Liver (tissue), 9 donors: ENCODE measurements around the gene ARID3C. TPM values are rescaled to one million over a fixed set of nuclear protein-coding genes. Genes with fewer than 3 reads are reported as not detected.

Experiments
- DNase-seq: peaks from one replicate; pipeline ENCODE4 v3.0.0-alpha.2; 2017; ENCODE audit warnings: low spot score
- H3K27ac ChIP-seq, 2 donors: one replicate each; pipeline ENCODE4 v1.7.0; 2013; ENCODE audit warnings: inconsistent platforms in 2 of 2, low read length in 2 of 2, control low read depth in 1 of 2, low read depth in 1 of 2, mild to moderate bottlenecking in 1 of 2
- H3K27me3 ChIP-seq, 4 donors: one replicate each; pipeline versions ENCODE4 v1.6.1 to v1.7.0; 2013; ENCODE audit warnings: low read length in 3 of 4, inconsistent platforms in 1 of 4, mild to moderate bottlenecking in 1 of 4, moderate library complexity in 1 of 4; ENCODE audit not compliant: control insufficient read depth in 4 of 4, insufficient read depth in 4 of 4
- H3K36me3 ChIP-seq, 4 donors: one replicate each; pipeline versions ENCODE4 v1.6.1 to v1.7.0; 2013; ENCODE audit warnings: low read length in 3 of 4, mild to moderate bottlenecking in 3 of 4, low read depth in 1 of 4, moderate library complexity in 1 of 4; ENCODE audit not compliant: control insufficient read depth in 4 of 4, insufficient read depth in 3 of 4
- H3K4me1 ChIP-seq, 4 donors: one replicate each; pipeline versions ENCODE4 v1.6.1 to v1.7.0; 2013; ENCODE audit warnings: low read length in 3 of 4, mild to moderate bottlenecking in 3 of 4, moderate library complexity in 1 of 4; ENCODE audit not compliant: control insufficient read depth in 4 of 4, insufficient read depth in 4 of 4
- H3K4me3 ChIP-seq, 3 donors: one replicate each; pipeline versions ENCODE4 v1.6.1 to v1.7.0; 2013; ENCODE audit warnings: low read length in 3 of 3, control low read depth in 1 of 3, low read depth in 1 of 3, mild to moderate bottlenecking in 1 of 3
- H3K9ac ChIP-seq, 2 donors: one replicate each; pipeline ENCODE4 v1.7.0; 2013; ENCODE audit warnings: low read length in 2 of 2, mild to moderate bottlenecking in 2 of 2, moderate library complexity in 2 of 2, control low read depth in 1 of 2, low read depth in 1 of 2
- H3K9me3 ChIP-seq, 4 donors: one replicate each; pipeline versions ENCODE4 v1.6.1 to v1.7.0; 2013; ENCODE audit warnings: low read length in 3 of 4; ENCODE audit not compliant: control insufficient read depth in 4 of 4
- CTCF ChIP-seq: fragments of 150-350 bp; IDR thresholded peaks from 2 replicates; pipeline ENCODE4 v1.5.1; 2017; ENCODE audit warnings: improper control_type of control experiment, low read depth, low read length; ENCODE audit not compliant: missing input control
- EGR1 ChIP-seq, 2 donors: IDR thresholded peaks; 2 replicates each; pipeline ENCODE4 v1.6.1; 2016 to 2018; ENCODE audit warnings: antibody characterized with exemption in 2 of 2, low read depth in 2 of 2
- FOXA1 ChIP-seq: IDR thresholded peaks from 2 replicates; pipeline ENCODE4 v1.6.1; 2016; ENCODE audit warnings: antibody characterized with exemption
- FOXA2 ChIP-seq: IDR thresholded peaks from 2 replicates; pipeline ENCODE4 v1.6.1; 2016; ENCODE audit warnings: antibody characterized with exemption
- GABPA ChIP-seq, 2 donors: IDR thresholded peaks in 1 of 2; conservative IDR thresholded peaks in 1 of 2; 2 replicates each; pipeline ENCODE4 v1.6.1; 2016; ENCODE audit warnings: antibody characterized with exemption in 2 of 2, mild to moderate bottlenecking in 1 of 2, moderate library complexity in 1 of 2
- HNF4A ChIP-seq, 2 donors: conservative IDR thresholded peaks; 2 replicates each; pipeline ENCODE4 v1.6.1; 2016; ENCODE audit warnings: antibody characterized with exemption in 2 of 2, mild to moderate bottlenecking in 2 of 2
- HNF4G ChIP-seq: IDR thresholded peaks from 2 replicates; pipeline ENCODE4 v1.6.1; 2016; ENCODE audit warnings: antibody characterized with exemption
- JUND ChIP-seq, 2 donors: IDR thresholded peaks; 2 replicates each; pipeline ENCODE4 v1.6.1; 2016; ENCODE audit warnings: antibody characterized with exemption in 2 of 2
- NR2F2 ChIP-seq: IDR thresholded peaks from 2 replicates; pipeline ENCODE4 v1.6.1; 2016; ENCODE audit warnings: antibody characterized with exemption
- RAD21 ChIP-seq, 2 donors: IDR thresholded peaks; 2 replicates each; pipeline ENCODE4 v1.6.1; 2016; ENCODE audit warnings: antibody characterized with exemption in 2 of 2, mild to moderate bottlenecking in 2 of 2
- REST ChIP-seq: IDR thresholded peaks from 2 replicates; pipeline ENCODE4 v1.6.1; 2016; ENCODE audit warnings: antibody characterized with exemption, mild to moderate bottlenecking
- RXRA ChIP-seq, 2 donors: IDR thresholded peaks; 2 replicates each; pipeline ENCODE4 v1.6.1; 2017 to 2018; ENCODE audit warnings: antibody characterized with exemption in 2 of 2, mild to moderate bottlenecking in 1 of 2
- SP1 ChIP-seq: IDR thresholded peaks from 2 replicates; pipeline ENCODE4 v1.6.1; 2018; ENCODE audit warnings: antibody characterized with exemption, mild to moderate bottlenecking
- TAF1 ChIP-seq: conservative IDR thresholded peaks from 2 replicates; pipeline ENCODE4 v1.6.1; 2016; ENCODE audit warnings: antibody characterized with exemption, mild to moderate bottlenecking
- YY1 ChIP-seq: IDR thresholded peaks from 2 replicates; pipeline ENCODE4 v1.6.1; 2016; ENCODE audit warnings: antibody characterized with exemption, mild to moderate bottlenecking
- WGBS: extraction: QIAGEN DNeasy Blood & Tissue Kit; methylation state at CpG from one replicate; pipeline ENCODE4 v1.1.7; 2013; 5-methylcytosine and 5-hydroxymethylcytosine counted together
- polyA plus RNA-seq, 2 donors: library from polyadenylated mRNA; stranded (reverse) in 1 of 2; unstranded in 1 of 2; fragments of 200-250 nt in 1 of 2; fragments of >200 nt in 1 of 2; fragmentation: Nextera tagmentation in 1 of 2; extraction: Ambion mirVana in 1 of 2; gene quantifications; one replicate each; pipeline versions ENCODE4 v1.2.1 to v1.2.3, GENCODE V29; 2013 to 2015
- total RNA-seq, 2 donors: library from RNA; depleted of rRNA; stranded (reverse); fragments of >200 nt; gene quantifications; one replicate each; pipeline ENCODE4 v1.2.3, GENCODE V29; 2014
- TF ChIP-seq, protein P1 (sequence below): IDR thresholded peaks from 2 replicates; pipeline ENCODE4 v1.6.1; 2016; ENCODE audit warnings: antibody characterized with exemption
- TF ChIP-seq, protein P2 (sequence below): IDR thresholded peaks from 2 replicates; pipeline ENCODE4 v1.6.1; 2016; ENCODE audit warnings: antibody characterized with exemption
- TF ChIP-seq, protein P3 (sequence below): IDR thresholded peaks from 2 replicates; pipeline ENCODE4 v1.6.1; 2016; ENCODE audit warnings: antibody characterized with exemption
- donor health status: healthy.
- donor health status: healthy.
- donor health status: healthy.
- donor health status: healthy.
- donor health status: healthy.

The ARID3C gene
- total and polyA plus RNA-seq, 4 donors = 0.58 to 2.6 (median 1.7) TPM

DNA sequence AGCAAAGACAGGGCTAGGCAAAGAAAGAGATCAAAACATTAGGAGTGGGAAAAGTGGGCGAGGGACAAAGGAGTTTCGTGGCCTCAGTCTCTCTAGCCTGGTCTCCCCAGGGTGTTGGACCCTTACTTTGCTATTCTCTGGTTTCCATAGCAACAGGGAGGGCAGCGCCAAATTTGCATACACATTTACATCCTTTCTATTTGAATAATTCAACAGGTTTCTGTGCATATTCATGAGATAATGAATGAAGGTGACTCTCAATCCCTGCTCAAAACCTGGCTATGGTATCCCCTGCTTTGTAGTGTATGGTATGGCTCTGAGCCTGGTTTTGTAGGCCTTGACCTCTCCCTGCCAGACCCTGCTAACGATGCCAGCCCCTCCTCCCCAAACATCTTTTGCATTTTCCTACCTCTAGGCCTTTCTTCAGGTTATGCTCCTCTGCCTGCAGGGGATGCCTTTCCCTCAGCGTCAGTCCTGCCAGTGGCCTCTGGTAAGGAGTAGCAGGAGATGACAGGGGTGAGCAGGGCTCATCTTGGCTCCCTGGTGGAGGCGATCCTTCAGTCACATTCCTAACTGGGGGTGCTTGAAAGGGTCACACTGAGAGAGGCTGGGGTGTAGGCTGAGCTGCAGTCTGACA is 26.8 kb downstream of the ARID3C start:
- H3K9ac ChIP-seq = no peak overlapping the region
- H3K9me3 ChIP-seq = no peaks in the 10 kb centered on the region
- no peaks in the 10 kb centered on the region for H3K27me3 ChIP-seq
- 79% methylated on average over 6 of the region's 6 CpGs for WGBS
- TF ChIP-seq FOXA2 (no peak), RAD21 (IDR thresholded peaks at IDR 0.05) (no peak), YY1 (no peak), HNF4G (no peak), TAF1 (no peak), EGR1 (IDR thresholded peaks at IDR 0.05; ENCODE audit: low read depth in 2 of 2) (no peak), NR2F2 (no peak), RXRA (IDR thresholded peaks at IDR 0.05) (no peak), SP1 (no peak), GABPA (IDR thresholded peaks at IDR 0.05 in 1 of 2, conservative IDR thresholded peaks at IDR 0.05 in 1 of 2) (no peak), JUND (IDR thresholded peaks at IDR 0.05) (no peak), REST (no peak), HNF4A (conservative IDR thresholded peaks at IDR 0.05) (no peak), FOXA1 (no peak), CTCF (no peak)
- TF ChIP-seq, protein P1, sequence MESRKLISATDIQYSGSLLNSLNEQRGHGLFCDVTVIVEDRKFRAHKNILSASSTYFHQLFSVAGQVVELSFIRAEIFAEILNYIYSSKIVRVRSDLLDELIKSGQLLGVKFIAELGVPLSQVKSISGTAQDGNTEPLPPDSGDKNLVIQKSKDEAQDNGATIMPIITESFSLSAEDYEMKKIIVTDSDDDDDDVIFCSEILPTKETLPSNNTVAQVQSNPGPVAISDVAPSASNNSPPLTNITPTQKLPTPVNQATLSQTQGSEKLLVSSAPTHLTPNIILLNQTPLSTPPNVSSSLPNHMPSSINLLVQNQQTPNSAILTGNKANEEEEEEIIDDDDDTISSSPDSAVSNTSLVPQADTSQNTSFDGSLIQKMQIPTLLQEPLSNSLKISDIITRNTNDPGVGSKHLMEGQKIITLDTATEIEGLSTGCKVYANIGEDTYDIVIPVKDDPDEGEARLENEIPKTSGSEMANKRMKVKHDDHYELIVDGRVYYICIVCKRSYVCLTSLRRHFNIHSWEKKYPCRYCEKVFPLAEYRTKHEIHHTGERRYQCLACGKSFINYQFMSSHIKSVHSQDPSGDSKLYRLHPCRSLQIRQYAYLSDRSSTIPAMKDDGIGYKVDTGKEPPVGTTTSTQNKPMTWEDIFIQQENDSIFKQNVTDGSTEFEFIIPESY = no peak
- TF ChIP-seq, protein P2, sequence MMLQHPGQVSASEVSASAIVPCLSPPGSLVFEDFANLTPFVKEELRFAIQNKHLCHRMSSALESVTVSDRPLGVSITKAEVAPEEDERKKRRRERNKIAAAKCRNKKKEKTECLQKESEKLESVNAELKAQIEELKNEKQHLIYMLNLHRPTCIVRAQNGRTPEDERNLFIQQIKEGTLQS = no peak
- TF ChIP-seq, protein P3, sequence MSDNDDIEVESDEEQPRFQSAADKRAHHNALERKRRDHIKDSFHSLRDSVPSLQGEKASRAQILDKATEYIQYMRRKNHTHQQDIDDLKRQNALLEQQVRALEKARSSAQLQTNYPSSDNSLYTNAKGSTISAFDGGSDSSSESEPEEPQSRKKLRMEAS = no peak
- no peak overlapping the region for H3K4me3 ChIP-seq
- DNase-seq = no peak
- no peak overlapping the region for H3K27ac ChIP-seq
- H3K4me1 ChIP-seq = peaks cover 1 to 4% (median 3%) of the 10 kb centered on the region in 4 donors
- H3K36me3 ChIP-seq = no peaks in the 10 kb centered on the region
